ENCODE results near the gene SDHC.

The SDHC gene

GRCh38 chr1:161389691-161390558 lies 75.7 kb downstream of the SDHC start (continued):
- TF ChIP-seq REST (tag by site-specific recombination; IDR thresholded peaks at IDR 0.05) (no peak), ZNF37A (tag by site-specific recombination; IDR thresholded peaks at IDR 0.05) (no peak), ZNF324 (tag by site-specific recombination; IDR thresholded peaks at IDR 0.05) (peak; percentile 91), ZNF24 (tag by site-specific recombination; IDR thresholded peaks at IDR 0.05) (peak; percentile 75; the same call in 1 of the 2 replicates), ZNF48 (tag by site-specific recombination; IDR thresholded peaks at IDR 0.05) (no peak), ZBTB8A (tag by site-specific recombination; IDR thresholded peaks at IDR 0.05) (peak; percentile 97), ZNF274 (IDR thresholded peaks at IDR 0.05; ENCODE audit: low read length) (no peak), ZNF274 (tag by site-specific recombination; IDR thresholded peaks at IDR 0.05; ENCODE audit: borderline replicate concordance) (no peak), GLIS2 (tag by site-specific recombination; IDR thresholded peaks at IDR 0.05) (0 out of 2 replicates have a peak, but pooled peaks have one; percentile 26), OSR2 (tag by site-specific recombination; IDR thresholded peaks at IDR 0.05) (no peak), ZNF26 (tag by site-specific recombination; IDR thresholded peaks at IDR 0.05) (no peak), ZNF707 (tag by site-specific recombination; IDR thresholded peaks at IDR 0.05) (no peak), KLF1 (tag by site-specific recombination; IDR thresholded peaks at IDR 0.05) (peak; percentile 92), ZBTB11 (tag by site-specific recombination; conservative IDR thresholded peaks at IDR 0.05; ENCODE audit: low read depth) (peak; percentile 89), ZNF623 (tag by site-specific recombination; IDR thresholded peaks at IDR 0.05) (0 out of 2 replicates have a peak, but pooled peaks have one; percentile 12), BCL11B (tag by site-specific recombination; IDR thresholded peaks at IDR 0.05; ENCODE audit: low read depth) (peak; percentile 31; the same call in 1 of the 2 replicates), ZNF561 (tag by site-specific recombination; IDR thresholded peaks at IDR 0.05; ENCODE audit: borderline replicate concordance) (no peak; the same call in 1 of the 2 replicates), ZNF501 (tag by site-specific recombination; IDR thresholded peaks at IDR 0.05) (peak; percentile 78), ZNF248 (tag by site-specific recombination; IDR thresholded peaks at IDR 0.05) (no peak), ZFP69B (tag by site-specific recombination; IDR thresholded peaks at IDR 0.05) (no peak; the same call in 1 of the 2 replicates)
- TF ChIP-seq, protein P1, sequence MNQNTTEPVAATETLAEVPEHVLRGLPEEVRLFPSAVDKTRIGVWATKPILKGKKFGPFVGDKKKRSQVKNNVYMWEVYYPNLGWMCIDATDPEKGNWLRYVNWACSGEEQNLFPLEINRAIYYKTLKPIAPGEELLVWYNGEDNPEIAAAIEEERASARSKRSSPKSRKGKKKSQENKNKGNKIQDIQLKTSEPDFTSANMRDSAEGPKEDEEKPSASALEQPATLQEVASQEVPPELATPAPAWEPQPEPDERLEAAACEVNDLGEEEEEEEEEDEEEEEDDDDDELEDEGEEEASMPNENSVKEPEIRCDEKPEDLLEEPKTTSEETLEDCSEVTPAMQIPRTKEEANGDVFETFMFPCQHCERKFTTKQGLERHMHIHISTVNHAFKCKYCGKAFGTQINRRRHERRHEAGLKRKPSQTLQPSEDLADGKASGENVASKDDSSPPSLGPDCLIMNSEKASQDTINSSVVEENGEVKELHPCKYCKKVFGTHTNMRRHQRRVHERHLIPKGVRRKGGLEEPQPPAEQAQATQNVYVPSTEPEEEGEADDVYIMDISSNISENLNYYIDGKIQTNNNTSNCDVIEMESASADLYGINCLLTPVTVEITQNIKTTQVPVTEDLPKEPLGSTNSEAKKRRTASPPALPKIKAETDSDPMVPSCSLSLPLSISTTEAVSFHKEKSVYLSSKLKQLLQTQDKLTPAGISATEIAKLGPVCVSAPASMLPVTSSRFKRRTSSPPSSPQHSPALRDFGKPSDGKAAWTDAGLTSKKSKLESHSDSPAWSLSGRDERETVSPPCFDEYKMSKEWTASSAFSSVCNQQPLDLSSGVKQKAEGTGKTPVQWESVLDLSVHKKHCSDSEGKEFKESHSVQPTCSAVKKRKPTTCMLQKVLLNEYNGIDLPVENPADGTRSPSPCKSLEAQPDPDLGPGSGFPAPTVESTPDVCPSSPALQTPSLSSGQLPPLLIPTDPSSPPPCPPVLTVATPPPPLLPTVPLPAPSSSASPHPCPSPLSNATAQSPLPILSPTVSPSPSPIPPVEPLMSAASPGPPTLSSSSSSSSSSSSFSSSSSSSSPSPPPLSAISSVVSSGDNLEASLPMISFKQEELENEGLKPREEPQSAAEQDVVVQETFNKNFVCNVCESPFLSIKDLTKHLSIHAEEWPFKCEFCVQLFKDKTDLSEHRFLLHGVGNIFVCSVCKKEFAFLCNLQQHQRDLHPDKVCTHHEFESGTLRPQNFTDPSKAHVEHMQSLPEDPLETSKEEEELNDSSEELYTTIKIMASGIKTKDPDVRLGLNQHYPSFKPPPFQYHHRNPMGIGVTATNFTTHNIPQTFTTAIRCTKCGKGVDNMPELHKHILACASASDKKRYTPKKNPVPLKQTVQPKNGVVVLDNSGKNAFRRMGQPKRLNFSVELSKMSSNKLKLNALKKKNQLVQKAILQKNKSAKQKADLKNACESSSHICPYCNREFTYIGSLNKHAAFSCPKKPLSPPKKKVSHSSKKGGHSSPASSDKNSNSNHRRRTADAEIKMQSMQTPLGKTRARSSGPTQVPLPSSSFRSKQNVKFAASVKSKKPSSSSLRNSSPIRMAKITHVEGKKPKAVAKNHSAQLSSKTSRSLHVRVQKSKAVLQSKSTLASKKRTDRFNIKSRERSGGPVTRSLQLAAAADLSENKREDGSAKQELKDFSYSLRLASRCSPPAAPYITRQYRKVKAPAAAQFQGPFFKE (tag by site-specific recombination; IDR thresholded peaks at IDR 0.05; ENCODE audit: borderline replicate concordance) = no peak
- TF ChIP-seq, protein P2, sequence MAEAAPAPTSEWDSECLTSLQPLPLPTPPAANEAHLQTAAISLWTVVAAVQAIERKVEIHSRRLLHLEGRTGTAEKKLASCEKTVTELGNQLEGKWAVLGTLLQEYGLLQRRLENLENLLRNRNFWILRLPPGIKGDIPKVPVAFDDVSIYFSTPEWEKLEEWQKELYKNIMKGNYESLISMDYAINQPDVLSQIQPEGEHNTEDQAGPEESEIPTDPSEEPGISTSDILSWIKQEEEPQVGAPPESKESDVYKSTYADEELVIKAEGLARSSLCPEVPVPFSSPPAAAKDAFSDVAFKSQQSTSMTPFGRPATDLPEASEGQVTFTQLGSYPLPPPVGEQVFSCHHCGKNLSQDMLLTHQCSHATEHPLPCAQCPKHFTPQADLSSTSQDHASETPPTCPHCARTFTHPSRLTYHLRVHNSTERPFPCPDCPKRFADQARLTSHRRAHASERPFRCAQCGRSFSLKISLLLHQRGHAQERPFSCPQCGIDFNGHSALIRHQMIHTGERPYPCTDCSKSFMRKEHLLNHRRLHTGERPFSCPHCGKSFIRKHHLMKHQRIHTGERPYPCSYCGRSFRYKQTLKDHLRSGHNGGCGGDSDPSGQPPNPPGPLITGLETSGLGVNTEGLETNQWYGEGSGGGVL (tag by site-specific recombination; IDR thresholded peaks at IDR 0.05) = no peak
